Measurements from ENCODE around the gene CELF5.
A peak's percentile ranks its signal among the peaks of the same experiment; 100 is the strongest.
"Not testable (repeated sequence)": the region's sequence is repeated elsewhere in the genome, so short reads cannot be mapped to it uniquely, and the experiment has no call there.

The CELF5 gene

GRCh38 chr19:3208317-3209207 lies 15.9 kb upstream of the CELF5 start:
- no peak for DNase-seq

- DNase-seq = peak; percentile 83
Measured at GRCh38 chr19:3210347-3211017, 14.0 kb upstream of the CELF5 start.

- no peak for DNase-seq
Measured at GRCh38 chr19:3211191-3211590, 13.3 kb upstream of the CELF5 start.

- no peak for DNase-seq
Measured at GRCh38 chr19:3213159-3213558, 11.3 kb upstream of the CELF5 start.

- DNase-seq = no peak
Measured at GRCh38 chr19:3216874-3217273, 7.6 kb upstream of the CELF5 start.

GRCh38 chr19:3220576-3220975 lies 3.9 kb upstream of the CELF5 start:
- DNase-seq = no peak

GRCh38 chr19:3221576-3221975 lies 2.9 kb upstream of the CELF5 start:
- not testable (repeated sequence) for DNase-seq

GRCh38 chr19:3222709-3223108 lies 1.8 kb upstream of the CELF5 start:
- no peak for DNase-seq

- no peak for DNase-seq
Measured at GRCh38 chr19:3225169-3225485, 666 bp downstream of the CELF5 start.

GRCh38 chr19:3225677-3226093 lies 1.2 kb downstream of the CELF5 start:
- DNase-seq = no peak

- DNase-seq = no peak
Measured at GRCh38 chr19:3227054-3227626, 2.7 kb downstream of the CELF5 start.

- DNase-seq = no peak
Measured at GRCh38 chr19:3229346-3229743, 4.9 kb downstream of the CELF5 start.

- DNase-seq = no peak
Measured at GRCh38 chr19:3229888-3230496, 5.5 kb downstream of the CELF5 start.

- DNase-seq = no peak
Measured at GRCh38 chr19:3231288-3231687, 6.8 kb downstream of the CELF5 start.

GRCh38 chr19:3233116-3233515 lies 8.7 kb downstream of the CELF5 start:
- DNase-seq = no peak

GRCh38 chr19:3233831-3234230 lies 9.4 kb downstream of the CELF5 start:
- no peak for DNase-seq

- no peak for DNase-seq
Measured at GRCh38 chr19:3234800-3235199, 10.3 kb downstream of the CELF5 start.

- not testable (repeated sequence) for DNase-seq
Measured at GRCh38 chr19:3235604-3236003, 11.1 kb downstream of the CELF5 start.

GRCh38 chr19:3236272-3236671 lies 11.8 kb downstream of the CELF5 start:
- DNase-seq = no peak

GRCh38 chr19:3238066-3238561 lies 13.7 kb downstream of the CELF5 start:
- DNase-seq = no peak

GRCh38 chr19:3239367-3239766 lies 14.9 kb downstream of the CELF5 start:
- no peak for DNase-seq

GRCh38 chr19:3243819-3244700 lies 19.6 kb downstream of the CELF5 start:
- peak; percentile 79 for DNase-seq
